ENCODE measurements around the gene CRIP1.

The CRIP1 gene

DNA sequence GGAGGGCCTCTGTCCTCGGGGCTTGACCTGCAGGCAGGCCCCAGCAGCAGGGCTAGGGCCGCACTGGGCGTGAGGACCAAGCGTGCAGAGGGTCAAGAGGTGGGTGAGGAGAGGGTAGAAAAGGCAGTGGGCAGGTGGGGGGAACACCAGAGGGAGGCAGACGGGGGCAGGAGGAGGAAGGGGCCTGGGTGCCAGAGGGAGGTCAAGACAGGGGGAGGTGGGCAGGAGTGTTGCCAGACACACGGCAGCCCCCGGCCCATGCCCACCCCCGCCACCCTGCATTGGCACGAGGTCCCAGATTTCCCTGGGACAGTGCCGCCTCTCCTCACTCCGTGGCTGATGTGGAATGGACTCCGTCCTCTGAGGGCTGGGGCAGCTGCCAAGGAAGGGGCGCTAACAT lies 47.9 kb downstream of the CRIP1 start:
- DNase-seq (ENCODE audit: low spot score): no peak
- Histone ChIP-seq H2BK5ac (ENCODE audit: low read length) (no peak overlapping the region), H3K36me3 (replicated peaks in 1 of 2; ENCODE audit: control insufficient read depth in 2 of 2, insufficient read depth in 2 of 2, low read length in 2 of 2) (no peaks in the 10 kb centered on the region), H4K8ac (ENCODE audit: low read depth, low read length) (no peak overlapping the region), H3K18ac (ENCODE audit: low read length) (no peak overlapping the region), H3K9me3 (replicated peaks in 1 of 2; ENCODE audit: control insufficient read depth in 2 of 2, insufficient read depth in 1 of 2, low read depth in 1 of 2, low read length in 2 of 2) (peaks cover 0 to 40% of the 10 kb centered on the region in 2 donors), H3K79me1 (ENCODE audit: low read depth, low read length) (no peaks in the 10 kb centered on the region), H4K91ac (ENCODE audit: low read depth, low read length, poor library complexity) (no peak overlapping the region), H3K4me1 (ENCODE audit: control insufficient read depth in 2 of 2, insufficient read depth in 1 of 2, low read depth in 1 of 2, low read length in 2 of 2) (no peaks in the 10 kb centered on the region), H3K14ac (ENCODE audit: low read length) (no peak overlapping the region), H3K4me3 (ENCODE audit: low read length in 2 of 2) (no peak overlapping the region), H2BK12ac (ENCODE audit: low read length) (no peak overlapping the region), H3K4ac (ENCODE audit: low read length) (no peak overlapping the region), H3K27me3 (ENCODE audit: control insufficient read depth in 3 of 3, insufficient read depth in 3 of 3, low read depth in 1 of 3, low read length in 3 of 3) (peaks cover 0 to 40% (median 0%) of the 10 kb centered on the region in 3 experiments), H2BK15ac (ENCODE audit: low read length) (no peak overlapping the region), H2AK5ac (ENCODE audit: low read depth, low read length) (no peak overlapping the region), H2AFZ (ENCODE audit: low read length) (no peak overlapping the region), H2BK120ac (ENCODE audit: low read depth, low read length) (no peak overlapping the region), H3K4me2 (ENCODE audit: insufficient read depth, low read length, poor library complexity, severe bottlenecking) (no peak overlapping the region), H3K23ac (ENCODE audit: low read depth, low read length, poor library complexity) (no peak overlapping the region), H3K27ac (replicated peaks; ENCODE audit: low read length) (no peak overlapping the region), H3K9ac (ENCODE audit: low read depth, low read length, poor library complexity) (peak overlapping the region; percentile 78)
- WGBS, 2 donors (ENCODE audit: extremely low coverage in 2 of 2, insufficient read length in 2 of 2, insufficient replicate concordance in 1 of 2): no CpG with 5 or more reads among the region's 13 CpGs

DNA sequence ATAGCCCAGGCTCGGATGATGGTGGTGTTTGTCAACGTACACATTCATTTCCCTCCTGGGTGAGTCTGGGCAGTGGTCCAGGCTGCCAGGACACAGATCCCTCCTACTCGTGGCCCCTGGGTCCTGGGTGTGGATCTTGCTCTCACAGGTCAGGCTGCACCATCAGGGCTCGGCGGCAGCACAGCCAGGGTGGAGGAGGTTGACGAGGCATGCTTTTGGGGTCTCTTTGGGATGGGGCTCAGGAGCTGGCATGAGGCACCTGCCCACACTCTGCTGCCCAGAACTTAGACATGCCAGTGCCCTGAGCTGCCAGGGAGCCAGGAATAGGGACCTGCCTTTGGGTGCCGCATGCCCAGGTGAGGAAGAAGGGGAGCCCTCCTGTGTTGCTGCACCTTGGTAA lies 49.4 kb downstream of the CRIP1 start:
- Histone ChIP-seq H3K14ac (ENCODE audit: low read length) (no peak overlapping the region), H3K18ac (ENCODE audit: low read length) (no peak overlapping the region), H2BK5ac (ENCODE audit: low read length) (no peak overlapping the region), H3K4me3 (ENCODE audit: low read length in 2 of 2) (peak overlapping the region in 1 of 2 donors; percentile 69), H3K9ac (ENCODE audit: low read depth, low read length, poor library complexity) (no peak overlapping the region), H2AFZ (ENCODE audit: low read length) (no peak overlapping the region), H4K8ac (ENCODE audit: low read depth, low read length) (no peak overlapping the region), H2AK5ac (ENCODE audit: low read depth, low read length) (no peak overlapping the region), H4K91ac (ENCODE audit: low read depth, low read length, poor library complexity) (no peak overlapping the region), H2BK12ac (ENCODE audit: low read length) (no peak overlapping the region), H3K4me1 (ENCODE audit: control insufficient read depth in 2 of 2, insufficient read depth in 1 of 2, low read depth in 1 of 2, low read length in 2 of 2) (no peaks in the 10 kb centered on the region), H3K79me1 (ENCODE audit: low read depth, low read length) (peaks cover 2% of the 10 kb centered on the region), H3K27me3 (ENCODE audit: control insufficient read depth in 3 of 3, insufficient read depth in 3 of 3, low read depth in 1 of 3, low read length in 3 of 3) (peaks cover 0 to 43% (median 0%) of the 10 kb centered on the region in 3 experiments), H3K36me3 (replicated peaks in 1 of 2; ENCODE audit: control insufficient read depth in 2 of 2, insufficient read depth in 2 of 2, low read length in 2 of 2) (no peaks in the 10 kb centered on the region), H2BK15ac (ENCODE audit: low read length) (no peak overlapping the region), H2BK120ac (ENCODE audit: low read depth, low read length) (no peak overlapping the region), H3K27ac (replicated peaks; ENCODE audit: low read length) (no peak overlapping the region), H3K4me2 (ENCODE audit: insufficient read depth, low read length, poor library complexity, severe bottlenecking) (no peak overlapping the region), H3K9me3 (replicated peaks in 1 of 2; ENCODE audit: control insufficient read depth in 2 of 2, insufficient read depth in 1 of 2, low read depth in 1 of 2, low read length in 2 of 2) (peaks cover 0 to 38% of the 10 kb centered on the region in 2 donors), H3K23ac (ENCODE audit: low read depth, low read length, poor library complexity) (no peak overlapping the region), H3K4ac (ENCODE audit: low read length) (no peak overlapping the region)
- no peak for DNase-seq (ENCODE audit: low spot score)
- WGBS, 2 donors (ENCODE audit: extremely low coverage in 2 of 2, insufficient read length in 2 of 2, insufficient replicate concordance in 1 of 2): no CpG with 5 or more reads among the region's 7 CpGs

DNA sequence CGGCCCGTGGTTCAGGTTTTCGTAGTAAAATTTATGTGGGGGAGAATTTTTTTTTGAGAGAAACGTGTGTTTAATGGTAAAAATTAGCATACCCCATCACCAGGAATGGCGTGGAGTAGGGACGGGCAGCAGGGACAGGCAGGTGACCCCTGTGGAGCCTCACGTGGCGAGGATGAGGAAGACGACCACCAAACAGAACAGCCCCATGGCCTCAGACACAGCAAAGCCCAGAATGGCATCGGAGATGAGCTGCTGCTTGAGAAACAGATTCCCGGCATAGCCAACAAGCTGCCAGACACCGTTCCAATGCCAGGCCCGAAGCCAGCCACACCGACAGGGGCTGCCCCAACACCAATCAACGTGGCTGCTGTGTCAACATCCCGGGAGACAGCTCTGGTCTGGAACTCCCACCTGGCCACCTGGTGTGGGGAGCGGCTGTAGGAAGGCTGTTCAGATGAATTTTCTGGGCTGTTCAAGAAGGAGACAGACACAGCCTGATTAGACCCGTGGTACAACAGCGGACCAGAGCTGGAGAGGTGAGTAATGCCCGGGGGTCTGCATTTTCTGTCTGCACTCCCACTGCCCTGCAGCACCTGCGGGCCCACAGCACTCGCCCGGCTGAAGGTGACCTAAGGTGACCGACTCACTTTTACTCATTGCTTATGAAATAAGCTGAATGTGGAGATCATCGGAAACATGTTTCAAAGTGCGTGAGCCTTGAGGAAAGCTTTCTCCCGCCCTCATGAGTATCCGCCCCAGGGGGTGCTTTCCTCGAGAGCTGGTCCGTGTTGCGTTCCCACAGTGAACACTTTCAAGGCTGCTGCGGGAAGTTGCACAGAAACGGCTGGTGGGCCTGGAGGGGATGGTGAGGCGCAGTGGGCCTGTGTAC lies 50.2 kb downstream of the CRIP1 start:
- Histone ChIP-seq H3K9ac (ENCODE audit: low read depth, low read length, poor library complexity) (no peak overlapping the region), H3K4me2 (ENCODE audit: insufficient read depth, low read length, poor library complexity, severe bottlenecking) (no peak overlapping the region), H3K18ac (ENCODE audit: low read length) (no peak overlapping the region), H3K27me3 (ENCODE audit: control insufficient read depth in 3 of 3, insufficient read depth in 3 of 3, low read depth in 1 of 3, low read length in 3 of 3) (peaks cover 0 to 50% (median 0%) of the 10 kb centered on the region in 3 experiments), H3K4ac (ENCODE audit: low read length) (no peak overlapping the region), H3K27ac (replicated peaks; ENCODE audit: low read length) (no peak overlapping the region), H4K91ac (ENCODE audit: low read depth, low read length, poor library complexity) (no peak overlapping the region), H3K14ac (ENCODE audit: low read length) (no peak overlapping the region), H3K9me3 (replicated peaks in 1 of 2; ENCODE audit: control insufficient read depth in 2 of 2, insufficient read depth in 1 of 2, low read depth in 1 of 2, low read length in 2 of 2) (peaks cover 0 to 40% of the 10 kb centered on the region in 2 donors), H3K4me3 (ENCODE audit: low read length in 2 of 2) (no peak overlapping the region), H3K23ac (ENCODE audit: low read depth, low read length, poor library complexity) (no peak overlapping the region), H2AK5ac (ENCODE audit: low read depth, low read length) (no peak overlapping the region), H3K79me1 (ENCODE audit: low read depth, low read length) (peaks cover 2% of the 10 kb centered on the region), H3K4me1 (ENCODE audit: control insufficient read depth in 2 of 2, insufficient read depth in 1 of 2, low read depth in 1 of 2, low read length in 2 of 2) (no peaks in the 10 kb centered on the region), H4K8ac (ENCODE audit: low read depth, low read length) (no peak overlapping the region), H2BK120ac (ENCODE audit: low read depth, low read length) (no peak overlapping the region), H3K36me3 (replicated peaks in 1 of 2; ENCODE audit: control insufficient read depth in 2 of 2, insufficient read depth in 2 of 2, low read length in 2 of 2) (no peaks in the 10 kb centered on the region), H2AFZ (ENCODE audit: low read length) (no peak overlapping the region), H2BK12ac (ENCODE audit: low read length) (no peak overlapping the region), H2BK5ac (ENCODE audit: low read length) (no peak overlapping the region), H2BK15ac (ENCODE audit: low read length) (no peak overlapping the region)
- 100% methylated on average over 1 of the region's 34 CpGs; no CpG with 5 or more reads in 1 of the 2 donors for WGBS, 2 donors (ENCODE audit: extremely low coverage in 2 of 2, insufficient read length in 2 of 2, insufficient replicate concordance in 1 of 2)
- DNase-seq (ENCODE audit: low spot score): no peak

All from neuronal stem cell (in vitro differentiated cells).